K562 (cell line): ENCODE measurements around the gene SLC8A1. TPM values are rescaled to one million over a fixed set of nuclear protein-coding genes. Genes with fewer than 3 reads are reported as not detected.

Experiments
- ATAC-seq: fragments of 200-7000 bp; cut with Tn5 transposase; 3 replicates; pipeline ENCODE4 v1.9.1; 2020; ENCODE audit warnings: moderate library complexity
- BruUV-seq: library from RNA; stranded (reverse); fragments of 400-500 nt; replicated peaks from 2 replicates; lab custom pipeline; 2021; lab: Mats Ljungman, UMichigan
- CTCF ChIA-PET: fragments of 300-600 bp; formaldehyde crosslinking; extraction: SDS; loops from one replicate; lab custom pipeline; 2021; ENCODE audit warnings: low intra/inter-chr PET ratio; lab: Yijun Ruan, JAX
- POLR2A ChIA-PET: fragments of 300-600, 350-650 bp; sonication (Branson Sonifier 250); formaldehyde crosslinking; extraction: SDS; loops from one replicate; lab custom pipeline; 2021; ENCODE audit warnings: antibody characterized with exemption, inconsistent platforms; lab: Yijun Ruan, JAX
- DNase-seq, 4 experiments: peaks; one replicate each; pipeline versions ENCODE4 v3.0.0 to v3.0.0-alpha.2; 2011 to 2018; ENCODE audit warnings: low spot score in 3 of 4, mixed read lengths in 3 of 4; ENCODE audit errors: extremely low read depth in 1 of 4
- FAIRE-seq: peaks from 2 replicates; lab custom pipeline; 2011; peaks lifted over from hg19 to GRCh38; lab: Jason Lieb, UNC
- H2AFZ ChIP-seq: 2 replicates; pipeline ENCODE4 v1.6.0; 2011; ENCODE audit warnings: low read depth, low read length, control low read depth, inconsistent platforms
- H3K27ac ChIP-seq: fragments of 200-600 bp; 3 replicates; pipeline ENCODE4 v1.8.0; 2011; ENCODE audit warnings: low read depth, mild to moderate bottlenecking, control low read depth, inconsistent platforms, low read length, moderate library complexity, mixed read lengths; ENCODE audit errors: extremely low read depth
- H3K27me3 ChIP-seq, 2 experiments: fragments of 300-600 bp in 1 of 2; 2 replicates in 1 of 2; 3 replicates in 1 of 2; pipeline versions ENCODE4 v1.6.0 to v1.8.0; 2011; ENCODE audit warnings: inconsistent platforms in 2 of 2, low read length in 2 of 2, mild to moderate bottlenecking in 1 of 2, mixed read lengths in 1 of 2, moderate library complexity in 1 of 2; ENCODE audit not compliant: control insufficient read depth in 2 of 2, insufficient read depth in 2 of 2
- H3K36me3 ChIP-seq: fragments of 300-600 bp; 3 replicates; pipeline ENCODE4 v1.8.0; 2011; ENCODE audit warnings: mild to moderate bottlenecking, low read length, inconsistent platforms; ENCODE audit not compliant: control insufficient read depth, insufficient read depth
- H3K4me1 ChIP-seq, 2 experiments: fragments of 200-600 bp in 1 of 2; replicated peaks in 1 of 2; 2 replicates in 1 of 2; 3 replicates in 1 of 2; pipeline versions ENCODE4 v1.5.1 to v1.8.0; 2011; ENCODE audit warnings: inconsistent platforms in 2 of 2, low read length in 2 of 2, mild to moderate bottlenecking in 1 of 2, mixed read lengths in 1 of 2, moderate library complexity in 1 of 2; ENCODE audit not compliant: control insufficient read depth in 2 of 2, insufficient read depth in 2 of 2
- H3K4me2 ChIP-seq: 2 replicates; pipeline ENCODE4 v1.6.1; 2011; ENCODE audit warnings: low read length, control low read depth, inconsistent platforms, mixed read lengths; ENCODE audit not compliant: insufficient read depth
- H3K4me3 ChIP-seq: fragments of 200-600 bp; sonication (generic), shearing (Covaris generic); 2 replicates; pipeline ENCODE4 v1.5.1; 2016; ENCODE audit warnings: control low read depth, inconsistent platforms
- H3K79me2 ChIP-seq: fragments of 200-600 bp; 3 replicates; pipeline ENCODE4 v1.8.0; 2011; ENCODE audit warnings: low read length, inconsistent platforms; ENCODE audit not compliant: control insufficient read depth, insufficient read depth
- H3K9ac ChIP-seq, 2 experiments: 2 replicates each; pipeline versions ENCODE4 v1.6.0 to v1.6.1; 2011; ENCODE audit warnings: low read depth in 2 of 2, low read length in 2 of 2, control low read depth in 1 of 2, inconsistent platforms in 1 of 2, mild to moderate bottlenecking in 1 of 2, mixed read lengths in 1 of 2; ENCODE audit not compliant: insufficient read depth in 1 of 2
- H3K9me1 ChIP-seq: one replicate; pipeline ENCODE4 v1.6.0; 2011; ENCODE audit warnings: inconsistent platforms, mild to moderate bottlenecking, low read length, moderate library complexity; ENCODE audit not compliant: control insufficient read depth, insufficient read depth
- H3K9me3 ChIP-seq: replicated peaks from 2 replicates; pipeline ENCODE4 v1.5.1; 2011; ENCODE audit warnings: low read depth, low read length, inconsistent platforms; ENCODE audit not compliant: control insufficient read depth, insufficient read depth
- H4K20me1 ChIP-seq: replicated peaks from 2 replicates; pipeline ENCODE4 v1.6.1; 2011; ENCODE audit warnings: low read length, inconsistent platforms, mixed read lengths; ENCODE audit not compliant: control insufficient read depth, insufficient read depth
- ARID4B ChIP-seq: sonication (generic); formaldehyde crosslinking; IDR thresholded peaks from 2 replicates; pipeline ENCODE4 v1.8.0; 2022; ENCODE audit warnings: mild to moderate bottlenecking, missing genetic modification reagents
- CBFB ChIP-seq: sonication (generic); formaldehyde crosslinking; IDR thresholded peaks from 2 replicates; pipeline ENCODE4 v1.4.0; 2020; ENCODE audit warnings: mild to moderate bottlenecking, missing genetic modification reagents
- ETV6 ChIP-seq, 3 experiments: fragments of 150-350 bp in 1 of 3; sonication (generic) in 1 of 3; formaldehyde crosslinking in 1 of 3; IDR thresholded peaks; 2 replicates each; pipeline versions ENCODE4 v1.6.1 to v1.8.0; 2014 to 2022; ENCODE audit warnings: borderline replicate concordance in 2 of 3, low read depth in 2 of 3, antibody characterized with exemption in 1 of 3, low read length in 1 of 3, mild to moderate bottlenecking in 1 of 3, missing genetic modification reagents in 1 of 3
- FOXJ2 ChIP-seq: fragments of 200-800 bp; sonication (Bioruptor generic); IDR thresholded peaks from 2 replicates; pipeline ENCODE4 v1.6.1; 2016; ENCODE audit warnings: missing genetic modification characterization, missing compliant biosample characterization
- MEF2A ChIP-seq: IDR thresholded peaks from 2 replicates; pipeline ENCODE4 v1.6.1; 2011; ENCODE audit warnings: low read depth, mild to moderate bottlenecking, low read length, moderate library complexity; ENCODE audit not compliant: control insufficient read depth
- POLR2G ChIP-seq: fragments of 200-400 bp; formaldehyde crosslinking; IDR thresholded peaks from 2 replicates; pipeline ENCODE4 v1.6.1; 2017; ENCODE audit warnings: low read depth, mild to moderate bottlenecking, antibody characterized with exemption, low read length, moderate library complexity
- ZNF561 ChIP-seq: fragments of 450-650 bp; formaldehyde crosslinking; conservative IDR thresholded peaks from 2 replicates; pipeline ENCODE4 v1.4.0; 2020; ENCODE audit warnings: mild to moderate bottlenecking, moderate library complexity
- ZNF583 ChIP-seq: fragments of 250-450 bp; sonication (Bioruptor Pico); IDR thresholded peaks from 2 replicates; pipeline ENCODE4 v1.4.0; 2020
- ZNF75A ChIP-seq: fragments of 450-650 bp; formaldehyde crosslinking; IDR thresholded peaks from 2 replicates; pipeline ENCODE4 v1.4.0; 2020; ENCODE audit warnings: mild to moderate bottlenecking
- WGBS: fragments of 100-300 bp; shearing (Covaris generic); methylation state at CpG from one replicate; pipeline ENCODE4 v1.1.6; 2016; ENCODE audit warnings: low coverage, mixed read lengths; ENCODE audit not compliant: insufficient coverage; ENCODE audit errors: missing lambda C conversion rate; 5-methylcytosine and 5-hydroxymethylcytosine counted together
- in situ Hi-C: fragments of 300-500 bp; cut with MboI; formaldehyde crosslinking; loops from 4 replicates; pipeline ENCODE4 v1.15.0; 2018; ENCODE audit warnings: inconsistent platforms, mixed read lengths
- intact Hi-C: fragments of 100-400 bp; cut with micrococcal nuclease; formaldehyde crosslinking; loops from 2 replicates; pipeline ENCODE4 v1.14.2; 2022
- polyA plus RNA-seq, 8 experiments: library from polyadenylated mRNA; depleted of rRNA in 4 of 8; stranded (reverse) in 5 of 8; unstranded in 3 of 8; fragments of >200 nt; fragmentation: Nextera tagmentation in 2 of 8; fragmentation: Illumina TruSeq in 1 of 8; extraction: Ambion mirVana in 2 of 8; extraction: Trizol in 1 of 8; gene quantifications; 2 replicates each; pipeline versions ENCODE4 v1.2.1 to v1.2.3, GENCODE V29; 2011 to 2014; ENCODE audit warnings: inconsistent platforms in 1 of 8, missing spikeins in 1 of 8
- total RNA-seq, 7 experiments: library from RNA; depleted of rRNA in 6 of 7; stranded (reverse); fragments of >200 nt in 6 of 7; fragmentation: Illumina TruSeq in 2 of 7; extraction: Trizol in 2 of 7; gene quantifications; 2 replicates each; pipeline versions ENCODE4 v1.2.1 to v1.2.3, GENCODE V29; 2011 to 2021; ENCODE audit warnings: low replicate concordance in 1 of 7
- TF ChIP-seq, protein P1 (sequence below): fragments of 450-650 bp; IDR thresholded peaks from 2 replicates; pipeline ENCODE4 v1.6.1; 2016; ENCODE audit warnings: antibody characterized with exemption

Gene SLC8A1
- total and polyA plus RNA-seq, 9 of the 15 experiments (the other 6 are each of a cell fraction or from before 2014, with no cell fraction given) = not detected

DNA sequence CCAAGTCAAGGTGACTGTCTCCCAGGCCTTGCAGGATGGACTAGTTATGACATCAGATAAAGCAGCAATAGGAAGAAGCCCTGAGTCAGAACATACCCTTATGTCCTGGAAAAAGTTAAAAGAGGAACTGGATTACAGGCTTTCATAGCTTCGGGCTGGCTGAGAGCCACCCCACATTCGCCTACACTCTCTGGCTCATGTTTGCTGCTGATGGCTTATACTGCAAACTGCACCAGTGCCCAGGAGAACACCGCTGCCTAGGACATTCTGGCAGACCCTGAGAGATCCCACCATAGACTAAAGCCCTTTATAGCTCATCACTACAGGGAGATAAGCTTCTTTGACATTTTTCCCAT lies 20.3 kb downstream of the SLC8A1 start:
- TF ChIP-seq ZNF75A (no peak), FOXJ2 (tag) (no peak), CBFB (CRISPR knock-in tag) (no peak), ZNF583 (CRISPR knock-in tag) (no peak), ZNF561 (CRISPR knock-in tag) (no peak), POLR2G (no peak), MEF2A (no peak), ETV6 (IDR thresholded peaks at IDR 0.05; ENCODE audit: borderline replicate concordance in 1 of 2, low read depth in 2 of 2, low read length in 1 of 2) (no peak), ETV6 (CRISPR knock-in tag; IDR thresholded peaks at IDR 0.05; ENCODE audit: borderline replicate concordance) (no peak), ARID4B (no peak)
- TF ChIP-seq, protein P1, sequence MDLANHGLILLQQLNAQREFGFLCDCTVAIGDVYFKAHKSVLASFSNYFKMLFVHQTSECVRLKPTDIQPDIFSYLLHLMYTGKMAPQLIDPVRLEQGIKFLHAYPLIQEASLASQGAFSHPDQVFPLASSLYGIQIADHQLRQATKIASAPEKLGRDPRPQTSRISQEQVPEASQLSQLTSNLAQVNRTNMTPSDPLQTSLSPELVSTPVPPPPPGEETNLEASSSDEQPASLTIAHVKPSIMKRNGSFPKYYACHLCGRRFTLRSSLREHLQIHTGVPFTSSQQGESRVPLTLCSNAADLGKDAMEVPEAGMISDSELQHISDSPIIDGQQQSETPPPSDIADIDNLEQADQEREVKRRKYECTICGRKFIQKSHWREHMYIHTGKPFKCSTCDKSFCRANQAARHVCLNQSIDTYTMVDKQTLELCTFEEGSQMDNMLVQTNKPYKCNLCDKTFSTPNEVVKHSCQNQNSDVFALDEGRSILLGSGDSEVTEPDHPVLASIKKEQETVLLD = no peak
- TF ChIP-seq, all 486 proteins: peak for 0
- Histone ChIP-seq H3K79me2 (no peaks in the 10 kb centered on the region), H3K9me1 (no peaks in the 10 kb centered on the region), H3K4me3 (no peak overlapping the region), H2AFZ (no peak overlapping the region), H3K27me3 (no peaks in the 10 kb centered on the region), H3K9me3 (peaks cover 2% of the 10 kb centered on the region; the same call in 1 of the 2 replicates), H4K20me1 (no peaks in the 10 kb centered on the region), H3K4me1 (no peaks in the 10 kb centered on the region), H3K4me2 (no peak overlapping the region), H3K9ac (no peak overlapping the region), H3K36me3 (no peaks in the 10 kb centered on the region), H3K27ac (no peak overlapping the region)
- in situ Hi-C loops (loop anchor here (25.0 kb wide), 1 partner anchor 844 kb away; no protein-coding TSS in a partner anchor), intact Hi-C loops (no loop called here)
- BruUV-seq = no TSS peak
- 0% methylated on average over 3 of the region's 3 CpGs for WGBS
- no peak for DNase-seq
- FAIRE-seq = no peak
- ATAC-seq = no peak
- ChIA-PET CTCF (no interaction called here), POLR2A (no interaction called here)
